Ovary (tissue), 9 donors: ENCODE measurements around the gene VPS35L. TPM values are rescaled to one million over a fixed set of nuclear protein-coding genes. Genes with fewer than 3 reads are reported as not detected.
A peak's percentile ranks its signal among the peaks of the same experiment; 100 is the strongest.

Source experiments
- DNase-seq, 5 donors: peaks; one replicate each; pipeline ENCODE4 v3.0.0-alpha.2; 2019 to 2020
- H3K27ac ChIP-seq, 2 donors: fragments of 200-600 bp; one replicate each; pipeline versions ENCODE4 v1.5.1 to v1.8.0; 2019 to 2022
- H3K27me3 ChIP-seq: fragments of 200-600 bp; one replicate; pipeline ENCODE4 v1.8.0; 2022
- H3K36me3 ChIP-seq: fragments of 200-600 bp; sonication (generic); one replicate; pipeline ENCODE4 v1.5.1; 2019
- H3K4me1 ChIP-seq: one replicate; pipeline ENCODE4 v1.8.1; 2013; ENCODE audit warnings: mild to moderate bottlenecking, moderate library complexity; ENCODE audit not compliant: insufficient read depth
- H3K4me3 ChIP-seq: fragments of 200-600 bp; sonication (generic); one replicate; pipeline ENCODE4 v1.5.1; 2017
- H3K9me3 ChIP-seq, 2 donors: fragments of 200-600 bp in 1 of 2; sonication (generic) in 1 of 2; one replicate each; pipeline versions ENCODE4 v1.5.1 to v1.8.1; 2013 to 2019; ENCODE audit warnings: mild to moderate bottlenecking in 1 of 2, moderate library complexity in 1 of 2
- EP300 ChIP-seq: sonication (generic); formaldehyde crosslinking; IDR thresholded peaks from one replicate; pipeline ENCODE4 v1.6.1; 2017; ENCODE audit warnings: antibody characterized with exemption
- POLR2A ChIP-seq: fragments of 450-650 bp; IDR thresholded peaks from one replicate; pipeline ENCODE4 v1.6.1; 2017; ENCODE audit warnings: antibody characterized with exemption, mild to moderate bottlenecking, moderate library complexity
- whole genome bisulfite sequencing, 3 donors: extraction: QIAGEN DNeasy Blood & Tissue Kit in 1 of 3; methylation state at CpG; one replicate each; pipeline versions ENCODE4 v1.1.5 to v1.1.7; 2013 to 2017; 5-methylcytosine and 5-hydroxymethylcytosine counted together
- intact Hi-C, 4 donors: fragments of 100-400 bp; cut with DNase I; formaldehyde crosslinking; loops; one replicate each; pipeline versions ENCODE4 v1.11.0 to v1.15.1; 2022 to 2023
- polyA plus RNA-seq, 2 donors: library from polyadenylated mRNA; stranded (reverse); fragments of 200-250 nt in 1 of 2; fragments of 350-450 nt in 1 of 2; fragmentation: Illumina TruSeq in 1 of 2; extraction: RNeasy Lipid Tissue Mini Kit (QIAGEN cat#74804) in 1 of 2; gene quantifications; one replicate each; pipeline ENCODE4 v1.2.3, GENCODE V29; 2013 to 2014
- total RNA-seq, 7 donors: library from RNA; depleted of rRNA in 2 of 7; stranded (reverse); fragments of >200 nt in 2 of 7; fragmentation: NEBNext Ultra II Directional in 3 of 7; extraction: Animal tissue kit (Norgen Biotek cat#: 25700) in 3 of 7; gene quantifications; one replicate each; pipeline versions ENCODE4 v1.1.0 to v1.2.4, GENCODE V29; 2016 to 2023
- TF ChIP-seq, protein P1 (sequence below), 3 donors: fragments of 450-650 bp in 2 of 3; fragments of 200-600 bp in 1 of 3; IDR thresholded peaks; one replicate each; pipeline versions ENCODE4 v1.5.1 to v1.8.0; 2016 to 2022; ENCODE audit warnings: antibody characterized with exemption in 3 of 3, mild to moderate bottlenecking in 1 of 3
- donor health status: DM: no; HTN: no; CAD: no; lungs with moderate emphysema.
- donor health status: DM: no; HTN: no; CAD: no.
- donor health status: Bipolar disorder and iron deficiency.
- donor health status: DM: yes; HTN: yes; CAD: no.
- donor health status: DM: no; HTN: no; CAD: no.
- donor health status: DM: yes; HTN: yes; CAD: no.

The VPS35L gene
- total and polyA plus RNA-seq, 9 donors: 28.6 to 69.6 (median 50.7) TPM

DNA sequence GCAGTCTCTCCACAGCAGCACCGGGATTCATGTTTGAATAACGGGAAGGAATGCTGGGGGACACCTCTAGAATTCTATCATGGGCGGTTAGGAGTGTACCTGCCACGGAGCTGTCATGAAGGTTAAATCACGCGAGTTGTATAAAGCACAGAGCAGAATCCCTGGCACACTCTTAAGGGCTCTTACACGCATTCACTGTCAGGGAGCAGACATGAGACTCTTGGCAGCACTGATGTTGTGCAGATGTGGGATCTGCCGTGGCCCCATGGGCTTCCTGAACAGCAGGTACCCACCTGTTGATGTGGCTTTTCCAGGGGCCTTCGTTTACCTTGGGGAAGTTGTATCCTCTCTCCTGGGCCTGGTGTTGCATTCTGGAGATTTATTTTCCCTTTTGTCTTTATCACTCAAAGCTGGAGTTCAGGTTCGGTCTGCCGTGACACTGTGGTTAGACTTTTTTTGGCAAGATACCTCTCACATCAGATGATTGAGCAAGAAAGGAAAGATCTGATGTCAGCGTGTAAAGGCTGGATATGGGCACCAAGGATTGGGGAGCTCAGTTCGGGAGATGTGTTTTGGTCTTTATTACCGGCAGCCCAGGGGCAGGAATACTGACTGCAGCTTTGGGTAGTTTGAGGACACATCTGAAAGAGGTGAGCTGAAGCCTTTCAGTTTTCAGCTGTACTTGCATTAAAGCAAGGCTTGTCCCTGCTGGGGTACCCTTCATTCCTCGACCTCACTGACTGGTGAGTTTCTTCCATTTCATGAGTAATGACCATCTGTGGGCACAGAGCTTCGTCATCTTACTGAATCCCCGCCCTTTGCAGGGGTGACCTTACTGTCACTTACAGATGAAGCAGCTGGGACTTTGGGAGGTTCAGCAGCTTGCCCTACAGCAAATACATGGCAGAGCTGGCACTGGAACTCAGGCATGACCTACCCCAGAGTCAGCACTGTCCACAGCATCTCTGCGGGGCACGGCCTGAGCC lies 143.3 kb downstream of the VPS35L start:
- peak overlapping the region; percentile 27 to 58 for H3K27ac ChIP-seq
- TF ChIP-seq, protein P1, sequence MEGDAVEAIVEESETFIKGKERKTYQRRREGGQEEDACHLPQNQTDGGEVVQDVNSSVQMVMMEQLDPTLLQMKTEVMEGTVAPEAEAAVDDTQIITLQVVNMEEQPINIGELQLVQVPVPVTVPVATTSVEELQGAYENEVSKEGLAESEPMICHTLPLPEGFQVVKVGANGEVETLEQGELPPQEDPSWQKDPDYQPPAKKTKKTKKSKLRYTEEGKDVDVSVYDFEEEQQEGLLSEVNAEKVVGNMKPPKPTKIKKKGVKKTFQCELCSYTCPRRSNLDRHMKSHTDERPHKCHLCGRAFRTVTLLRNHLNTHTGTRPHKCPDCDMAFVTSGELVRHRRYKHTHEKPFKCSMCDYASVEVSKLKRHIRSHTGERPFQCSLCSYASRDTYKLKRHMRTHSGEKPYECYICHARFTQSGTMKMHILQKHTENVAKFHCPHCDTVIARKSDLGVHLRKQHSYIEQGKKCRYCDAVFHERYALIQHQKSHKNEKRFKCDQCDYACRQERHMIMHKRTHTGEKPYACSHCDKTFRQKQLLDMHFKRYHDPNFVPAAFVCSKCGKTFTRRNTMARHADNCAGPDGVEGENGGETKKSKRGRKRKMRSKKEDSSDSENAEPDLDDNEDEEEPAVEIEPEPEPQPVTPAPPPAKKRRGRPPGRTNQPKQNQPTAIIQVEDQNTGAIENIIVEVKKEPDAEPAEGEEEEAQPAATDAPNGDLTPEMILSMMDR (IDR thresholded peaks at IDR 0.05): no peak
- TF ChIP-seq POLR2A (no peak), EP300 (no peak)
- H3K36me3 ChIP-seq: no peaks in the 10 kb centered on the region
- peaks cover 36% of the 10 kb centered on the region for H3K4me1 ChIP-seq
- WGBS, 3 donors: 80 to 87% (median 84%) methylated on average over 19 of the region's 19 CpGs
- intact Hi-C loops: no loop called here
- DNase-seq: no peak
- H3K9me3 ChIP-seq: no peaks in the 10 kb centered on the region
- no peaks in the 10 kb centered on the region for H3K27me3 ChIP-seq
- H3K4me3 ChIP-seq: no peak overlapping the region

DNA sequence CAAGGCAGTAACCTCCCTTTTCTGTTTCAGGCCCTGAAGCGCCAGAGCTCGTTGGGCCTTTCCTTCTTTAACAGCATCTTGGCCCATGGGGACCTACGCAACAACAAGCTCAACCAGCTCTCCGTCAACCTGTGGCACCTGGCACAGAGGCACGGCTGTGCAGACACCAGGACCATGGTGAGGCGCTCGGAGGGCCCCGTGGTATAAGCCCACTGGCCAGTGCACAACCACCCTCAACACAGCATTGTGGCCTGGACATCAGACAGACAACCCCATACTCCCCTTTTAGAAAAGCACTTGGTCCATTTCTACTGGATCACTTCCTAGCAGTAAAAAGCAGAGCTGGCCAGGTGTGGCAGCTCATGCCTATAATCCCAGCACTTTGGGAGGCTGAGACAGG lies 144.0 kb downstream of the VPS35L start:
- no peak for DNase-seq
- H3K9me3 ChIP-seq: no peaks in the 10 kb centered on the region
- peak overlapping the region; percentile 27 to 58 for H3K27ac ChIP-seq
- no peak overlapping the region for H3K4me3 ChIP-seq
- WGBS, 3 donors: 96 to 97% (median 96%) methylated on average over 8 of the region's 8 CpGs
- H3K4me1 ChIP-seq: peaks cover 42% of the 10 kb centered on the region
- no peaks in the 10 kb centered on the region for H3K27me3 ChIP-seq
- TF ChIP-seq, protein P1 (IDR thresholded peaks at IDR 0.05): no peak
- TF ChIP-seq EP300 (no peak), POLR2A (no peak)
- intact Hi-C loops: no loop called here
- H3K36me3 ChIP-seq: no peaks in the 10 kb centered on the region

DNA sequence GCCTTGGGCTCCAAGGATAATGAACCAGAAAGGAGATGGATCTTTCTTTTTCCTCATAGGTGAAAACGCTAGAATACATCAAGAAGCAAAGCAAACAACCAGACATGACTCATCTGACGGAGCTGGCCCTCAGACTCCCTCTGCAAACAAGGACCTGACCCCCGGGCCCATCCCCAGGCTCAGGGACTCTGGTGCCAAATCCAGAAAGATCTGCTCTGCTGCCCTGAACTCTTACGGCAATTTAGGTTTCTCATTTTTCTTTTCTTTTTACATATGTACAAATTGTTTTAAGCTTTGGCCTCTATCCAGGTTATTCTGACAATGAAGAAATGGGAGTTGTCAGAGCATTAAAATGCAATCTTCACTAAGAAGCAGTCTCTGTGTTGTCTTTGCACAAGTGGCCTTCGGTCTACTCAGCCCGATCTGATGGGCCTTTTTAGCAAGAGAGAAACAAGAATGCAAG lies 144.8 kb downstream of the VPS35L start:
- WGBS, 3 donors: 6 to 12% (median 9%) methylated on average over 6 of the region's 6 CpGs
- no peaks in the 10 kb centered on the region for H3K9me3 ChIP-seq
- peaks cover 50% of the 10 kb centered on the region for H3K4me1 ChIP-seq
- TF ChIP-seq, protein P1 (IDR thresholded peaks at IDR 0.05): no peak
- TF ChIP-seq EP300 (no peak), POLR2A (no peak)
- no peaks in the 10 kb centered on the region for H3K36me3 ChIP-seq
- intact Hi-C loops: loop anchor here in 1 of 4 donors (10.0 kb wide), 1 partner anchor 86 kb away; no protein-coding TSS in a partner anchor
- no peak overlapping the region for H3K4me3 ChIP-seq
- DNase-seq: peak; percentile 51 to 66 (median 57)
- no peaks in the 10 kb centered on the region for H3K27me3 ChIP-seq
- H3K27ac ChIP-seq: peak overlapping the region; percentile 27 to 58

DNA sequence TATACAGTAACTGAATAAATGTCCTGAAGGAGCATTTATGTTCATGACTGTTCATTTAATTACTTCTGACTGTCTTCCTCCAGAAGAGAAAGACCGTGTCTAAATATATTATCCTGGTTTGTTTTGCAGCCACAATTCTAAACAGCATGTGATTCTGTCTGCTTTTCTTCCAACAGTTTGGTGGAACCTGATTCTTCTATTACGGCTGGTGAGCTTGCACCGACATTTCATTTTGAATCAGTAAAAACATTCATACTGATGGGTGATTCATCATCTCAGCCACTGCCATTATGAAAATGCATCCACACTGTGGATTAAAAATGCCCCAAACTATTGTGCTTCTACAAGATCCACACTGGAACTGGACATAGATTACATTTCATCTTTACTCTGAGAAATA lies 145.6 kb downstream of the VPS35L start:
- no peaks in the 10 kb centered on the region for H3K9me3 ChIP-seq
- DNase-seq: no peak
- 28 to 49% (median 32%) methylated on average over 3 of the region's 3 CpGs for WGBS, 3 donors
- no peaks in the 10 kb centered on the region for H3K36me3 ChIP-seq
- H3K27ac ChIP-seq: peak overlapping the region in 1 of 2 donors; percentile 58
- H3K27me3 ChIP-seq: no peaks in the 10 kb centered on the region
- TF ChIP-seq POLR2A (no peak), EP300 (no peak)
- TF ChIP-seq, protein P1 (IDR thresholded peaks at IDR 0.05): no peak
- intact Hi-C loops: loop anchor here in 1 of 4 donors (10.0 kb wide), 1 partner anchor 86 kb away; no protein-coding TSS in a partner anchor
- H3K4me3 ChIP-seq: no peak overlapping the region
- peaks cover 47% of the 10 kb centered on the region for H3K4me1 ChIP-seq
